H1 (cell line): ENCODE measurements around the gene DNAAF3. TPM values are rescaled to one million over a fixed set of nuclear protein-coding genes. Genes with fewer than 3 reads are reported as not detected.

ENCODE experiments used
- CTCF ChIA-PET: fragments of 300-600 bp; sonication (Branson Sonifier 250); formaldehyde crosslinking; loops from one replicate; lab custom pipeline; 2021; ENCODE audit not compliant: partially characterized antibody; lab: Charles Lee
- POLR2A ChIA-PET: fragments of 300-600 bp; sonication (Branson Sonifier 250); formaldehyde crosslinking; loops from one replicate; lab custom pipeline; 2021; ENCODE audit warnings: inconsistent platforms; ENCODE audit not compliant: partially characterized antibody; lab: Charles Lee
- DNase-seq, 2 experiments: peaks; one replicate each; pipeline versions ENCODE4 v3.0.0 to v3.0.0-alpha.2; 2010 to 2022; ENCODE audit warnings: low spot score in 2 of 2, low read depth in 1 of 2, mixed read lengths in 1 of 2
- FAIRE-seq: peaks from 2 replicates; lab custom pipeline; 2011; peaks lifted over from hg19 to GRCh38; lab: Jason Lieb, UNC
- H2AFZ ChIP-seq: 2 replicates; pipeline ENCODE4 v1.8.1; 2012; ENCODE audit warnings: low read length, inconsistent platforms
- H2AK5ac ChIP-seq: 2 replicates; pipeline ENCODE4 v1.6.1; 2013; ENCODE audit warnings: low read depth, low read length
- H2BK120ac ChIP-seq: replicated peaks from 2 replicates; pipeline ENCODE3; 2013; ENCODE audit warnings: low read depth, low read length, inconsistent platforms
- H2BK12ac ChIP-seq: 2 replicates; pipeline ENCODE4 v1.6.1; 2013; ENCODE audit warnings: low read depth, low read length
- H2BK15ac ChIP-seq: 2 replicates; pipeline ENCODE4 v1.6.1; 2013; ENCODE audit warnings: low read length
- H2BK20ac ChIP-seq: 2 replicates; pipeline ENCODE4 v1.6.1; 2013; ENCODE audit warnings: low read length
- H2BK5ac ChIP-seq: 2 replicates; pipeline ENCODE4 v1.6.1; 2013; ENCODE audit warnings: low read depth, low read length
- H3K14ac ChIP-seq: 2 replicates; pipeline ENCODE4 v1.6.1; 2013; ENCODE audit warnings: inconsistent platforms; ENCODE audit not compliant: insufficient read length
- H3K18ac ChIP-seq: 2 replicates; pipeline ENCODE4 v1.6.1; 2013; ENCODE audit warnings: low read length; ENCODE audit errors: extremely low read depth
- H3K23ac ChIP-seq: 2 replicates; pipeline ENCODE4 v1.6.1; 2013; ENCODE audit warnings: inconsistent platforms; ENCODE audit not compliant: insufficient read length
- H3K23me2 ChIP-seq: 2 replicates; pipeline ENCODE4 v1.6.1; 2013; ENCODE audit warnings: low read depth, low read length
- H3K27ac ChIP-seq: 2 replicates; pipeline ENCODE4 v1.6.1; 2011; ENCODE audit warnings: low read depth, low read length, inconsistent platforms
- H3K27me3 ChIP-seq, 4 experiments: replicated peaks in 1 of 4; 1 replicate in 1 of 4; 2 replicates in 3 of 4; pipeline versions ENCODE4 v1.6.1 to v1.8.1; 2011 to 2013; ENCODE audit warnings: low read length in 3 of 4, mild to moderate bottlenecking in 3 of 4, inconsistent platforms in 2 of 4, mixed read lengths in 2 of 4, moderate library complexity in 1 of 4; ENCODE audit not compliant: control insufficient read depth in 3 of 4, insufficient read depth in 3 of 4; ENCODE audit errors: extremely low read depth in 1 of 4
- H3K36me3 ChIP-seq, 4 experiments: 2 replicates each; pipeline versions ENCODE4 v1.6.1 to v1.8.1; 2011 to 2013; ENCODE audit warnings: mild to moderate bottlenecking in 4 of 4, low read length in 3 of 4, moderate library complexity in 2 of 4, control low read depth in 1 of 4, inconsistent platforms in 1 of 4; ENCODE audit not compliant: insufficient read depth in 4 of 4, control insufficient read depth in 2 of 4
- H3K4ac ChIP-seq: replicated peaks from 2 replicates; pipeline ENCODE3; 2013; ENCODE audit warnings: low read length, low read depth, mixed read lengths, inconsistent platforms; ENCODE audit not compliant: insufficient read length
- H3K4me1 ChIP-seq, 4 experiments: replicated peaks in 1 of 4; 1 replicate in 1 of 4; 2 replicates in 3 of 4; pipeline versions ENCODE4 v1.6.1 to v1.8.1; 2011 to 2013; ENCODE audit warnings: low read length in 3 of 4, inconsistent platforms in 2 of 4, mixed read lengths in 1 of 4; ENCODE audit not compliant: insufficient read depth in 4 of 4, control insufficient read depth in 3 of 4
- H3K4me2 ChIP-seq, 2 experiments: 2 replicates each; pipeline versions ENCODE4 v1.6.1 to v1.8.1; 2011 to 2013; ENCODE audit warnings: low read depth in 2 of 2, low read length in 2 of 2, control low read depth in 1 of 2, inconsistent platforms in 1 of 2, mild to moderate bottlenecking in 1 of 2; ENCODE audit not compliant: insufficient read depth in 1 of 2
- H3K4me3 ChIP-seq, 4 experiments: fragments of 200-600, 300-600 bp in 1 of 4; sonication (generic), shearing (Covaris generic), sonication (Bioruptor Twin) in 1 of 4; 2 replicates each; pipeline versions ENCODE4 v1.5.1 to v1.8.1; 2011 to 2016; ENCODE audit warnings: low read length in 4 of 4, low read depth in 3 of 4, control low read depth in 2 of 4, inconsistent platforms in 2 of 4, mild to moderate bottlenecking in 2 of 4, mixed read lengths in 1 of 4, moderate library complexity in 1 of 4; ENCODE audit not compliant: insufficient read depth in 2 of 4; ENCODE audit errors: extremely low read depth in 1 of 4
- H3K56ac ChIP-seq: replicated peaks from 2 replicates; pipeline ENCODE3; 2013; ENCODE audit warnings: low read depth, mild to moderate bottlenecking, mixed read lengths, low read length, inconsistent platforms; ENCODE audit not compliant: insufficient read length
- H3K79me1 ChIP-seq: 2 replicates; pipeline ENCODE4 v1.6.1; 2013; ENCODE audit warnings: low read depth, low read length, control low read depth
- H3K79me2 ChIP-seq, 2 experiments: 2 replicates each; pipeline versions ENCODE4 v1.6.1 to v1.8.1; 2012 to 2013; ENCODE audit warnings: low read length in 2 of 2, mild to moderate bottlenecking in 2 of 2, inconsistent platforms in 1 of 2; ENCODE audit not compliant: insufficient read depth in 2 of 2, control insufficient read depth in 1 of 2
- H3K9ac ChIP-seq, 4 experiments: replicated peaks in 1 of 4; 1 replicate in 1 of 4; 2 replicates in 3 of 4; pipeline versions ENCODE4 v1.6.1 to v1.8.1; 2011 to 2013; ENCODE audit warnings: low read depth in 3 of 4, low read length in 3 of 4, control low read depth in 2 of 4, mild to moderate bottlenecking in 2 of 4, moderate library complexity in 2 of 4, inconsistent platforms in 1 of 4; ENCODE audit errors: extremely low read depth in 1 of 4
- H3K9me3 ChIP-seq, 2 experiments: 2 replicates each; pipeline versions ENCODE4 v1.6.1 to v1.8.1; 2012 to 2013; ENCODE audit warnings: mild to moderate bottlenecking in 2 of 2, moderate library complexity in 2 of 2, control low read depth in 1 of 2, inconsistent platforms in 1 of 2, low read depth in 1 of 2, low read length in 1 of 2, mixed read lengths in 1 of 2; ENCODE audit not compliant: insufficient read depth in 2 of 2
- H4K20me1 ChIP-seq, 2 experiments: replicated peaks in 1 of 2; 2 replicates each; pipeline versions ENCODE3 to v1.8.1; 2011 to 2013; ENCODE audit warnings: inconsistent platforms in 2 of 2, low read length in 2 of 2, mild to moderate bottlenecking in 1 of 2; ENCODE audit not compliant: insufficient read depth in 2 of 2, control insufficient read depth in 1 of 2
- H4K5ac ChIP-seq: 2 replicates; pipeline ENCODE4 v1.6.1; 2013; ENCODE audit warnings: low read length, low read depth, mixed read lengths, inconsistent platforms; ENCODE audit not compliant: insufficient read length
- H4K8ac ChIP-seq: 2 replicates; pipeline ENCODE4 v1.8.0; 2013; ENCODE audit warnings: mild to moderate bottlenecking, moderate library complexity, low read length, inconsistent platforms; ENCODE audit not compliant: insufficient read depth; ENCODE audit errors: extremely low read depth
- H4K91ac ChIP-seq: replicated peaks from 2 replicates; pipeline ENCODE3; 2013; ENCODE audit warnings: low read length, mixed read lengths, inconsistent platforms; ENCODE audit not compliant: insufficient read length
- ASH2L ChIP-seq: fragments of 200-600, 300-600 bp; sonication (generic); IDR thresholded peaks from one replicate; pipeline ENCODE4 v1.7.1; 2017; ENCODE audit warnings: low read length
- BRCA1 ChIP-seq: IDR thresholded peaks from 2 replicates; pipeline ENCODE4 v1.6.1; 2012; ENCODE audit warnings: low read depth, low read length, improper control_type of control experiment
- CREB1 ChIP-seq: IDR thresholded peaks from 2 replicates; pipeline ENCODE4 v1.6.1; 2012; ENCODE audit warnings: inconsistent platforms
- HDAC2 ChIP-seq, 2 experiments: fragments of 300-600 bp in 1 of 2; sonication (generic) in 1 of 2; IDR thresholded peaks; 2 replicates each; pipeline ENCODE4 v1.6.1; 2011 to 2012; ENCODE audit warnings: low read depth in 2 of 2, low read length in 2 of 2, mild to moderate bottlenecking in 2 of 2, moderate library complexity in 2 of 2, borderline replicate concordance in 1 of 2, inconsistent platforms in 1 of 2
- HDAC6 ChIP-seq: IDR thresholded peaks from one replicate; pipeline ENCODE4 v1.7.1; 2012; ENCODE audit warnings: low read depth, mild to moderate bottlenecking, inconsistent platforms, low read length, moderate library complexity
- RAD21 ChIP-seq, 2 experiments: IDR thresholded peaks in 1 of 2; conservative IDR thresholded peaks in 1 of 2; 2 replicates each; pipeline ENCODE4 v1.6.1; 2011; ENCODE audit warnings: low read depth in 2 of 2, low read length in 2 of 2, improper control_type of control experiment in 1 of 2, inconsistent platforms in 1 of 2, mild to moderate bottlenecking in 1 of 2, moderate library complexity in 1 of 2
- RBBP5 ChIP-seq: IDR thresholded peaks from 2 replicates; pipeline ENCODE4 v1.7.1; 2012; ENCODE audit warnings: low read depth, mild to moderate bottlenecking, inconsistent platforms, low read length, moderate library complexity, borderline replicate concordance
- RXRA ChIP-seq: IDR thresholded peaks from 2 replicates; pipeline ENCODE4 v1.6.1; 2011; ENCODE audit warnings: low read depth, mild to moderate bottlenecking, low read length, moderate library complexity; ENCODE audit not compliant: insufficient read depth
- SIN3A ChIP-seq, 2 experiments: IDR thresholded peaks in 1 of 2; conservative IDR thresholded peaks in 1 of 2; 2 replicates each; pipeline ENCODE4 v1.6.1; 2011 to 2012; ENCODE audit warnings: low read length in 2 of 2, improper control_type of control experiment in 1 of 2, low read depth in 1 of 2, mild to moderate bottlenecking in 1 of 2
- TBP ChIP-seq: IDR thresholded peaks from 2 replicates; pipeline ENCODE4 v1.6.1; 2011; ENCODE audit warnings: low read depth, low read length, improper control_type of control experiment
- ZNF274 ChIP-seq: IDR thresholded peaks from 2 replicates; pipeline ENCODE4 v1.7.0; 2012; ENCODE audit warnings: low read length, borderline replicate concordance; ENCODE audit errors: extremely low read depth
- WGBS, 2 experiments: shearing (Covaris generic) in 1 of 2; methylation state at CpG; one replicate each; pipeline versions ENCODE4 v1.1.6 to v1.1.7; 2013 to 2015; ENCODE audit warnings: low lambda C conversion rate in 2 of 2, mixed read lengths in 2 of 2, inconsistent platforms in 1 of 2, low coverage in 1 of 2, missing lambda C conversion rate in 1 of 2; ENCODE audit not compliant: insufficient replicate concordance in 2 of 2, insufficient coverage in 1 of 2, insufficient read length in 1 of 2; ENCODE audit errors: extremely low coverage in 1 of 2, missing lambda C conversion rate in 1 of 2; 5-methylcytosine and 5-hydroxymethylcytosine counted together
- polyA plus RNA-seq, 7 experiments: library from polyadenylated mRNA; depleted of rRNA in 3 of 7; stranded (reverse) in 5 of 7; unstranded in 2 of 7; fragments of >200 nt in 5 of 7; fragments of 200-250 nt in 2 of 7; gene quantifications; 1 replicate in 5 of 7; 2 replicates in 1 of 7; 4 replicates in 1 of 7; pipeline versions ENCODE4 v1.2.1 to v1.2.3, GENCODE V29; 2011 to 2013; ENCODE audit warnings: missing spikeins in 2 of 7, mixed read lengths in 2 of 7
- total RNA-seq: library from RNA; stranded (reverse); fragmentation: NEBNext Ultra II Directional; extraction: Animal tissue kit (Norgen Biotek cat#: 25700); gene quantifications from 2 replicates; pipeline ENCODE4 v1.2.1, GENCODE V29; 2021

The DNAAF3 gene
- total and polyA plus RNA-seq, 2 of the 8 experiments (the other 6 are each of a cell fraction or from before 2014, with no cell fraction given) = 5.4 to 8.0 TPM

- H2BK5ac ChIP-seq = no peak overlapping the region
- 79% methylated on average over 5 of the region's 5 CpGs; no CpG with 5 or more reads in 1 of the 2 experiments for WGBS, 2 experiments
- no peaks in the 10 kb centered on the region; the same call in 1 of the 2 replicates for H3K23me2 ChIP-seq
- FAIRE-seq (no peak), DNase-seq (no peak)
- no peak overlapping the region for H2BK12ac ChIP-seq
- H2BK20ac ChIP-seq = no peak overlapping the region
- H3K4me2 ChIP-seq = no peak overlapping the region
- no peak overlapping the region for H2AFZ ChIP-seq
- H3K27me3 ChIP-seq = no peaks in the 10 kb centered on the region
- no peak overlapping the region for H3K4ac ChIP-seq
- ChIA-PET POLR2A (interaction anchor here (0.6 to 1.9 kb wide), 5 partner anchors 8 to 209 kb away, joined by 3 read pairs; partner anchors contain the start of gene UBE2S), CTCF (interaction anchor here (0.7 to 1.5 kb wide), 5 partner anchors 12 to 52 kb away, joined by 3 to 5 read pairs (median 3); no protein-coding TSS in a partner anchor)
- no peaks in the 10 kb centered on the region for H3K79me2 ChIP-seq
- H3K23ac ChIP-seq = no peak overlapping the region
- no peak overlapping the region for H2BK120ac ChIP-seq
- no peak overlapping the region for H2BK15ac ChIP-seq
- H4K8ac ChIP-seq = no peak overlapping the region
- H3K9me3 ChIP-seq = no peaks in the 10 kb centered on the region
- H3K79me1 ChIP-seq = no peaks in the 10 kb centered on the region
- H3K14ac ChIP-seq = no peak overlapping the region
- H2AK5ac ChIP-seq = no peak overlapping the region
- no peak overlapping the region for H3K9ac ChIP-seq
- no peak overlapping the region for H3K56ac ChIP-seq
- no peak overlapping the region for H3K27ac ChIP-seq
- no peak overlapping the region for H3K18ac ChIP-seq
- H3K4me3 ChIP-seq = no peak overlapping the region
- H3K36me3 ChIP-seq = no peaks in the 10 kb centered on the region
- no peak overlapping the region for H4K91ac ChIP-seq
- no peak overlapping the region for H4K5ac ChIP-seq
- H3K4me1 ChIP-seq = no peaks in the 10 kb centered on the region
- H4K20me1 ChIP-seq = no peaks in the 10 kb centered on the region
- no peak for TF ChIP-seq ZNF274
- no peak for TF ChIP-seq ASH2L
- no peak for TF ChIP-seq RBBP5
- no peak for TF ChIP-seq CREB1
- no peak for TF ChIP-seq BRCA1
- TF ChIP-seq HDAC6 = no peak
- no peak for TF ChIP-seq SIN3A (conservative IDR thresholded peaks at IDR 0.05 in 1 of 2, IDR thresholded peaks at IDR 0.05 in 1 of 2; ENCODE audit: low read depth in 1 of 2, low read length in 2 of 2)
- no peak for TF ChIP-seq RXRA
- TF ChIP-seq HDAC2 (IDR thresholded peaks at IDR 0.05; ENCODE audit: borderline replicate concordance in 1 of 2, low read depth in 2 of 2, low read length in 2 of 2) = no peak
- no peak for TF ChIP-seq TBP
- TF ChIP-seq RAD21 (IDR thresholded peaks at IDR 0.05 in 1 of 2, conservative IDR thresholded peaks at IDR 0.05 in 1 of 2; ENCODE audit: low read depth in 2 of 2, low read length in 2 of 2) = no peak
Measured at GRCh38 chr19:55198651-55199050, 32.2 kb upstream of the DNAAF3 start.
